A549 (cell line): ENCODE data around the gene TNFRSF19. TPM values are rescaled to one million over a fixed set of nuclear protein-coding genes. Genes with fewer than 3 reads are reported as not detected.

Source experiments
- ATAC-seq, 2 experiments: fragments of 200-7000 bp in 1 of 2; fragments of >200 bp in 1 of 2; cut with Nextera tagmentation in 1 of 2; cut with Tn5 transposase in 1 of 2; 3 replicates each; pipeline versions ENCODE4 v1.8.0 to v1.9.1; 2018 to 2020; ENCODE audit warnings: mild to moderate bottlenecking in 1 of 2, moderate library complexity in 1 of 2
- CTCF ChIA-PET: fragments of 300-600 bp; sonication (Branson Sonifier 250); formaldehyde crosslinking; extraction: SDS; loops from one replicate; lab custom pipeline; 2021; ENCODE audit warnings: antibody characterized with exemption, inconsistent platforms; lab: Yijun Ruan, JAX
- POLR2A ChIA-PET: fragments of 350-600 bp; formaldehyde crosslinking; extraction: SDS; loops from one replicate; lab custom pipeline; 2021; ENCODE audit warnings: antibody characterized with exemption, inconsistent platforms; lab: Yijun Ruan, JAX
- DNase-seq, 2 experiments: peaks; one replicate each; pipeline versions ENCODE4 v3.0.0 to v3.0.0-alpha.2; 2011 to 2016; ENCODE audit warnings: low read depth in 1 of 2, low spot score in 1 of 2
- FAIRE-seq: peaks from 2 replicates; lab custom pipeline; 2011; peaks lifted over from hg19 to GRCh38; lab: Jason Lieb, UNC
- H3K27ac ChIP-seq, 2 experiments: fragments of >200 bp; sonication (Bioruptor Twin); formaldehyde crosslinking; 3 replicates each; pipeline ENCODE4 v1.5.1; 2016 to 2017
- H3K4me1 ChIP-seq: fragments of >200 bp; sonication (Bioruptor Twin); formaldehyde crosslinking; 3 replicates; pipeline ENCODE4 v1.6.1; 2016
- H3K4me2 ChIP-seq: fragments of >200 bp; sonication (Bioruptor Twin); formaldehyde crosslinking; 3 replicates; pipeline ENCODE4 v1.6.1; 2016
- H3K4me3 ChIP-seq: fragments of >200 bp; sonication (Bioruptor Twin); formaldehyde crosslinking; 3 replicates; pipeline ENCODE4 v1.5.1; 2016
- H3K9me3 ChIP-seq: fragments of >200 bp; sonication (Bioruptor Twin); formaldehyde crosslinking; 3 replicates; pipeline ENCODE4 v1.6.1; 2016
- CBX2 ChIP-seq: fragments of 200-600 bp; sonication (generic); IDR thresholded peaks from 2 replicates; pipeline ENCODE4 v1.6.1; 2016; ENCODE audit warnings: low read depth, mild to moderate bottlenecking, borderline replicate concordance
- CEBPB ChIP-seq, 2 experiments: fragments of >200 bp in 1 of 2; sonication (Bioruptor Twin) in 1 of 2; formaldehyde crosslinking in 1 of 2; IDR thresholded peaks; 2 replicates each; pipeline ENCODE4 v1.6.1; 2012 to 2016
- EP300 ChIP-seq, 2 experiments: fragments of >200 bp; sonication (Bioruptor Twin); formaldehyde crosslinking; IDR thresholded peaks; 2 replicates in 1 of 2; 3 replicates in 1 of 2; pipeline ENCODE4 v1.6.1; 2016 to 2017
- FOSB ChIP-seq: fragments of 250-450 bp; sonication (Bioruptor Pico); IDR thresholded peaks from 2 replicates; pipeline ENCODE4 v1.5.0; 2020; ENCODE audit warnings: mild to moderate bottlenecking, moderate library complexity
- HDAC2 ChIP-seq: fragments of 200-600 bp; sonication (generic); IDR thresholded peaks from 2 replicates; pipeline ENCODE4 v1.6.1; 2016
- HMGXB4 ChIP-seq: fragments of 250-450 bp; sonication (Bioruptor Pico); IDR thresholded peaks from 2 replicates; pipeline ENCODE4 v1.5.0; 2021; ENCODE audit warnings: mild to moderate bottlenecking, moderate library complexity, borderline replicate concordance
- HOXA7 ChIP-seq: fragments of 250-450 bp; sonication (Bioruptor Pico); IDR thresholded peaks from 2 replicates; pipeline ENCODE4 v1.5.0; 2020; ENCODE audit warnings: mild to moderate bottlenecking, moderate library complexity
- JUN ChIP-seq, 2 experiments: fragments of >200 bp; sonication (Bioruptor Twin); formaldehyde crosslinking; IDR thresholded peaks; 2 replicates in 1 of 2; 3 replicates in 1 of 2; pipeline ENCODE4 v1.6.1; 2016 to 2017
- MAZ ChIP-seq: fragments of 150-350 bp; IDR thresholded peaks from 2 replicates; pipeline ENCODE4 v1.6.1; 2014; ENCODE audit warnings: antibody characterized with exemption, low read depth, low read length, borderline replicate concordance
- NPAS2 ChIP-seq: fragments of 250-450 bp; sonication (Bioruptor Pico); IDR thresholded peaks from 2 replicates; pipeline ENCODE4 v1.8.0; 2022; ENCODE audit warnings: mild to moderate bottlenecking, moderate library complexity, borderline replicate concordance
- POLR2A ChIP-seq: IDR thresholded peaks from 2 replicates; pipeline ENCODE4 v1.6.1; 2012; ENCODE audit warnings: mild to moderate bottlenecking, low read length
- RARB ChIP-seq: fragments of 250-450 bp; sonication (Bioruptor Pico); IDR thresholded peaks from 2 replicates; pipeline ENCODE4 v1.8.0; 2021; ENCODE audit warnings: mild to moderate bottlenecking, moderate library complexity
- RFX5 ChIP-seq: fragments of 450-650 bp; IDR thresholded peaks from 2 replicates; pipeline ENCODE4 v1.7.1; 2014; ENCODE audit warnings: antibody characterized with exemption, mild to moderate bottlenecking, moderate library complexity
- RNF2 ChIP-seq: fragments of 200-600 bp; sonication (generic); IDR thresholded peaks from 2 replicates; pipeline ENCODE4 v1.6.1; 2016; ENCODE audit warnings: low read depth, mild to moderate bottlenecking, antibody characterized with exemption, moderate library complexity, borderline replicate concordance
- SMC3 ChIP-seq: fragments of >200 bp; sonication (Bioruptor Twin); formaldehyde crosslinking; IDR thresholded peaks from 3 replicates; pipeline ENCODE4 v1.6.1; 2018; ENCODE audit warnings: inconsistent platforms
- SREBF2 ChIP-seq: fragments of 450-650 bp; IDR thresholded peaks from 2 replicates; pipeline ENCODE4 v1.6.1; 2014; ENCODE audit warnings: mild to moderate bottlenecking, moderate library complexity
- ZFP36 ChIP-seq: fragments of 450-650 bp; IDR thresholded peaks from 2 replicates; pipeline ENCODE4 v1.6.1; 2014; ENCODE audit warnings: borderline replicate concordance; ENCODE audit not compliant: partially characterized antibody
- WGBS: methylation state at CpG from one replicate; pipeline ENCODE4 v1.1.6; 2017; ENCODE audit errors: missing lambda C conversion rate; 5-methylcytosine and 5-hydroxymethylcytosine counted together
- polyA plus RNA-seq, 4 experiments: library from polyadenylated mRNA; depleted of rRNA in 3 of 4; stranded (reverse); fragments of >200 nt; fragmentation: RNase III in 1 of 4; extraction: RNeasy Plus Mini Kit Qiagen cat#74134 plus additional on column Dnase treatment in 1 of 4; gene quantifications; 2 replicates in 3 of 4; 3 replicates in 1 of 4; pipeline ENCODE4 v1.2.3, GENCODE V29; 2011 to 2017
- TF ChIP-seq, protein P1 (sequence below): IDR thresholded peaks from 2 replicates; pipeline ENCODE4 v1.6.1; 2012
- TF ChIP-seq, protein P2 (sequence below): fragments of >200 bp; sonication (Bioruptor Twin); formaldehyde crosslinking; IDR thresholded peaks from 3 replicates; pipeline ENCODE4 v1.5.1; 2016
- TF ChIP-seq, protein P3 (sequence below): fragments of 450-650 bp; IDR thresholded peaks from 2 replicates; pipeline ENCODE4 v1.6.1; 2014; ENCODE audit warnings: antibody characterized with exemption
- TF ChIP-seq, protein P4 (sequence below): fragments of >200 bp; sonication (Bioruptor Twin); formaldehyde crosslinking; IDR thresholded peaks from 3 replicates; pipeline ENCODE4 v1.6.1; 2016

TNFRSF19 gene
- polyA plus RNA-seq, 2 of the 4 experiments (the other 2 are of a cell fraction) = 1.2 to 1.9 TPM

- POLR2A ChIA-PET = no interaction called here
These were observed 141.1 kb downstream of the TNFRSF19 start for GRCh38 chr13:23711355-23711754.

DNA sequence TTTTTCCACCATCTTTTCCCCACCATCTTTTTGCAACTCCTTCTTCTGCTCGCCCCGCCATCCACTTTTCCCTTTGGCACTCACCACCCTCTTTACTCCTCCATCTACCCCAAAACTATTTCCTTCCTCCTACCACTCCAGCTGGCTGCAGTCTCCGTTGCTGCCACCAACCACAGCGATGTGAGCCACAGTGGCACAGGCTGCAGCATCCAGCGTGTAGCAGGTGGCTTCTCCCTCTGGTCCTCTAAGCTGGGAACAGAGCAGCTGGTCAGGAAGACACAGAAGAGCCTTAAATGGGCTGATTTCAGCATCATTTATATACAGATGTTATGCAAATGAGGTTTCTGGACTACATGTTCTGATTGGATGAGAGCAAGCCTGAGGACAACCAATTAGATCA, 144.5 kb downstream of the TNFRSF19 start:
- DNase-seq (no peak), FAIRE-seq (no peak), ATAC-seq (no peak)
- no peak overlapping the region for H3K4me3 ChIP-seq
- no peak overlapping the region for H3K27ac ChIP-seq
- no peaks in the 10 kb centered on the region for H3K9me3 ChIP-seq
- TF ChIP-seq, protein P1, sequence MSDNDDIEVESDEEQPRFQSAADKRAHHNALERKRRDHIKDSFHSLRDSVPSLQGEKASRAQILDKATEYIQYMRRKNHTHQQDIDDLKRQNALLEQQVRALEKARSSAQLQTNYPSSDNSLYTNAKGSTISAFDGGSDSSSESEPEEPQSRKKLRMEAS = no peak
- no peak for TF ChIP-seq EP300 (IDR thresholded peaks at IDR 0.05)
- no peak for TF ChIP-seq RFX5
- TF ChIP-seq HMGXB4 = no peak
- TF ChIP-seq SREBF2 = no peak
- no peak for TF ChIP-seq NPAS2
- TF ChIP-seq JUN (IDR thresholded peaks at IDR 0.05) = no peak
- no peak for TF ChIP-seq FOSB (CRISPR knock-in tag)
- TF ChIP-seq, protein P2, sequence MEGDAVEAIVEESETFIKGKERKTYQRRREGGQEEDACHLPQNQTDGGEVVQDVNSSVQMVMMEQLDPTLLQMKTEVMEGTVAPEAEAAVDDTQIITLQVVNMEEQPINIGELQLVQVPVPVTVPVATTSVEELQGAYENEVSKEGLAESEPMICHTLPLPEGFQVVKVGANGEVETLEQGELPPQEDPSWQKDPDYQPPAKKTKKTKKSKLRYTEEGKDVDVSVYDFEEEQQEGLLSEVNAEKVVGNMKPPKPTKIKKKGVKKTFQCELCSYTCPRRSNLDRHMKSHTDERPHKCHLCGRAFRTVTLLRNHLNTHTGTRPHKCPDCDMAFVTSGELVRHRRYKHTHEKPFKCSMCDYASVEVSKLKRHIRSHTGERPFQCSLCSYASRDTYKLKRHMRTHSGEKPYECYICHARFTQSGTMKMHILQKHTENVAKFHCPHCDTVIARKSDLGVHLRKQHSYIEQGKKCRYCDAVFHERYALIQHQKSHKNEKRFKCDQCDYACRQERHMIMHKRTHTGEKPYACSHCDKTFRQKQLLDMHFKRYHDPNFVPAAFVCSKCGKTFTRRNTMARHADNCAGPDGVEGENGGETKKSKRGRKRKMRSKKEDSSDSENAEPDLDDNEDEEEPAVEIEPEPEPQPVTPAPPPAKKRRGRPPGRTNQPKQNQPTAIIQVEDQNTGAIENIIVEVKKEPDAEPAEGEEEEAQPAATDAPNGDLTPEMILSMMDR = no peak
- no peak for TF ChIP-seq ZFP36
- no peak for TF ChIP-seq SMC3
- TF ChIP-seq CEBPB (IDR thresholded peaks at IDR 0.05) = no peak
- TF ChIP-seq, protein P3, sequence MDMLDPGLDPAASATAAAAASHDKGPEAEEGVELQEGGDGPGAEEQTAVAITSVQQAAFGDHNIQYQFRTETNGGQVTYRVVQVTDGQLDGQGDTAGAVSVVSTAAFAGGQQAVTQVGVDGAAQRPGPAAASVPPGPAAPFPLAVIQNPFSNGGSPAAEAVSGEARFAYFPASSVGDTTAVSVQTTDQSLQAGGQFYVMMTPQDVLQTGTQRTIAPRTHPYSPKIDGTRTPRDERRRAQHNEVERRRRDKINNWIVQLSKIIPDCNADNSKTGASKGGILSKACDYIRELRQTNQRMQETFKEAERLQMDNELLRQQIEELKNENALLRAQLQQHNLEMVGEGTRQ = no peak
- TF ChIP-seq RARB (CRISPR knock-in tag) = no peak
- TF ChIP-seq CBX2 = no peak
- no peak for TF ChIP-seq POLR2A
- no peak for TF ChIP-seq MAZ
- no peak for TF ChIP-seq HOXA7 (CRISPR knock-in tag)
- TF ChIP-seq HDAC2 = no peak
- peaks cover 10% of the 10 kb centered on the region; the same call in 1 of the 3 replicates for H3K4me1 ChIP-seq
- ChIA-PET POLR2A (no interaction called here), CTCF (no interaction called here)
- 81% methylated on average over 4 of the region's 5 CpGs for WGBS
- no peak overlapping the region for H3K4me2 ChIP-seq

More at GRCh38 chr13:23711355-23711754, 141.1 kb downstream of the TNFRSF19 start:
- Histone ChIP-seq H3K9me3 (no peaks in the 10 kb centered on the region), H3K4me2 (no peak overlapping the region), H3K4me1 (no peaks in the 10 kb centered on the region), H3K4me3 (no peak overlapping the region), H3K27ac (no peak overlapping the region)
- DNase-seq (no peak), ATAC-seq (no peak), FAIRE-seq (no peak)
- CTCF ChIA-PET = interaction anchor here (1.1 kb wide), 1 partner anchor 162 kb away, joined by 3 read pairs; no protein-coding TSS in a partner anchor
- TF ChIP-seq FOSB (CRISPR knock-in tag) (no peak), RNF2 (no peak)
- TF ChIP-seq, protein P4, sequence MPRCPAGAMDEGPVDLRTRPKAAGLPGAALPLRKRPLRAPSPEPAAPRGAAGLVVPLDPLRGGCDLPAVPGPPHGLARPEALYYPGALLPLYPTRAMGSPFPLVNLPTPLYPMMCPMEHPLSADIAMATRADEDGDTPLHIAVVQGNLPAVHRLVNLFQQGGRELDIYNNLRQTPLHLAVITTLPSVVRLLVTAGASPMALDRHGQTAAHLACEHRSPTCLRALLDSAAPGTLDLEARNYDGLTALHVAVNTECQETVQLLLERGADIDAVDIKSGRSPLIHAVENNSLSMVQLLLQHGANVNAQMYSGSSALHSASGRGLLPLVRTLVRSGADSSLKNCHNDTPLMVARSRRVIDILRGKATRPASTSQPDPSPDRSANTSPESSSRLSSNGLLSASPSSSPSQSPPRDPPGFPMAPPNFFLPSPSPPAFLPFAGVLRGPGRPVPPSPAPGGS = no peak
- 60% methylated on average over 3 of the region's 3 CpGs for WGBS
